ENCODE measurements around the gene RRAD.
"Not testable (repeated sequence)": the region's sequence is repeated elsewhere in the genome, so short reads cannot be mapped to it uniquely, and the experiment has no call there.

RRAD gene

GRCh38 chr16:66925322-66925840, at the start of gene RRAD:
TSS of gene RRAD (minus strand) at chr16:66925535. CDS start at chr16:66925179, 356 bp downstream.
- no peak for DNase-seq

GRCh38 chr16:66974932-66975246, 49.6 kb upstream of the RRAD start:
- DNase-seq, result peak; percentile 13

- DNase-seq, result not testable (repeated sequence)
These were observed 49.0 kb upstream of the RRAD start for GRCh38 chr16:66974156-66974931.

GRCh38 chr16:66973716-66974115, 48.4 kb upstream of the RRAD start:
- no peak for DNase-seq

GRCh38 chr16:66972983-66973382, 47.6 kb upstream of the RRAD start:
- peak; percentile 31 for DNase-seq

- DNase-seq, result no peak
These were observed 45.7 kb upstream of the RRAD start for GRCh38 chr16:66970775-66971720.

GRCh38 chr16:66968847-66969246, 43.5 kb upstream of the RRAD start:
- DNase-seq, result no peak

- DNase-seq, result no peak
These were observed 38.7 kb upstream of the RRAD start for GRCh38 chr16:66964049-66964448.

GRCh38 chr16:66961914-66962313, 36.6 kb upstream of the RRAD start:
- DNase-seq, result no peak

- DNase-seq, result peak; percentile 78
These were observed 35.9 kb upstream of the RRAD start, which contains the start of gene CES3 for GRCh38 chr16:66961065-66961744. TSS of gene CES3 (plus strand) at chr16:66961266. CDS start at chr16:66961308, 42 bp downstream.

GRCh38 chr16:66960270-66960669, 34.9 kb upstream of the RRAD start:
- DNase-seq, result no peak

- DNase-seq, result peak; percentile 58
These were observed 34.4 kb upstream of the RRAD start for GRCh38 chr16:66959704-66960161.

- no peak for DNase-seq
These were observed 33.7 kb upstream of the RRAD start for GRCh38 chr16:66958857-66959703.

- not testable (repeated sequence) for DNase-seq
These were observed 30.8 kb upstream of the RRAD start for GRCh38 chr16:66956154-66956457.

- not testable (repeated sequence) for DNase-seq
These were observed 30.2 kb upstream of the RRAD start for GRCh38 chr16:66955363-66956153.

- peak; percentile 67 for DNase-seq
These were observed 28.8 kb upstream of the RRAD start for GRCh38 chr16:66954097-66954659.

GRCh38 chr16:66953462-66954096, 28.2 kb upstream of the RRAD start:
- no peak for DNase-seq

GRCh38 chr16:66952430-66953110, 27.2 kb upstream of the RRAD start:
- no peak for DNase-seq

GRCh38 chr16:66950971-66951790, 25.8 kb upstream of the RRAD start:
- DNase-seq, result no peak
